CD4-positive, alpha-beta T cell treated with Interleukin-12 subunit alpha and Interleukin-12 subunit beta, for 1 hour (primary cell): ENCODE results near the gene TCEAL3.
"Not testable (repeated sequence)": the region's sequence is repeated elsewhere in the genome, so short reads cannot be mapped to it uniquely, and the experiment has no call there.

Experiments
- DNase-seq: peaks from one replicate; pipeline ENCODE4 v3.0.0-alpha.2; 2020

TCEAL3 gene

GRCh38 chrX:103607364-103608305, at the start of gene TCEAL3:
TSS of gene TCEAL3 (plus strand) at chrX:103607963. CDS start at chrX:103609065, 1,102 bp downstream.
- DNase-seq, result peak; percentile 56

- DNase-seq, result no peak
Measured at GRCh38 chrX:103560256-103560655, 47.5 kb upstream of the TCEAL3 start.

GRCh38 chrX:103562801-103563200, 45.0 kb upstream of the TCEAL3 start:
- no peak for DNase-seq

- no peak for DNase-seq
Measured at GRCh38 chrX:103565197-103565596, 42.6 kb upstream of the TCEAL3 start.

GRCh38 chrX:103565752-103566151, 42.0 kb upstream of the TCEAL3 start:
- DNase-seq, result no peak

GRCh38 chrX:103571121-103571520, 36.6 kb upstream of the TCEAL3 start:
- DNase-seq, result no peak

GRCh38 chrX:103571726-103572125, 36.0 kb upstream of the TCEAL3 start:
- DNase-seq, result no peak

GRCh38 chrX:103573202-103573601, 34.6 kb upstream of the TCEAL3 start:
- no peak for DNase-seq

GRCh38 chrX:103584596-103584995, 23.2 kb upstream of the TCEAL3 start:
- no peak for DNase-seq

GRCh38 chrX:103585411-103586313, 22.1 kb upstream of the TCEAL3 start, which contains the start of gene TCEAL4:
TSS of gene TCEAL4 (plus strand) at chrX:103585515. CDS start at chrX:103586676, 1,161 bp downstream.
- DNase-seq, result peak; percentile 31

- DNase-seq, result no peak
Measured at GRCh38 chrX:103586314-103586646, 21.5 kb upstream of the TCEAL3 start.

GRCh38 chrX:103586659-103587058, 21.1 kb upstream of the TCEAL3 start:
- DNase-seq, result no peak

- DNase-seq, result not testable (repeated sequence)
Measured at GRCh38 chrX:103592295-103592694, 15.5 kb upstream of the TCEAL3 start.

- not testable (repeated sequence) for DNase-seq
Measured at GRCh38 chrX:103595202-103595601, 12.6 kb upstream of the TCEAL3 start.

GRCh38 chrX:103608306-103608963, 672 bp downstream of the TCEAL3 start:
- DNase-seq, result no peak

- DNase-seq, result no peak
Measured at GRCh38 chrX:103610282-103610681, 2.5 kb downstream of the TCEAL3 start.

- DNase-seq, result no peak
Measured at GRCh38 chrX:103613362-103613890, 5.7 kb downstream of the TCEAL3 start.

- DNase-seq, result no peak
Measured at GRCh38 chrX:103614999-103615398, 7.2 kb downstream of the TCEAL3 start.

- DNase-seq, result no peak
Measured at GRCh38 chrX:103615781-103616371, 8.1 kb downstream of the TCEAL3 start.

- DNase-seq, result no peak
Measured at GRCh38 chrX:103616676-103617186, 9.0 kb downstream of the TCEAL3 start.

GRCh38 chrX:103624111-103624510, 16.3 kb downstream of the TCEAL3 start:
- DNase-seq, result no peak

- DNase-seq, result no peak
Measured at GRCh38 chrX:103626855-103627254, 19.1 kb downstream of the TCEAL3 start.
